HG03342 (cell line): Measurements from ENCODE around the gene GSAP.
"Not testable (repeated sequence)": the region's sequence is repeated elsewhere in the genome, so short reads cannot be mapped to it uniquely, and the experiment has no call there.

Experiments
- ATAC-seq: cut with Tn5 transposase; IDR thresholded peaks from one replicate; pipeline ENCODE4 v1.9.1; 2021; ENCODE audit warnings: mild to moderate bottlenecking, moderate library complexity; ENCODE audit not compliant: unreplicated experiment

The GSAP gene

GRCh38 chr7:77360969-77361368 lies 55.2 kb downstream of the GSAP start:
- ATAC-seq, result no peak

GRCh38 chr7:77360104-77360503 lies 56.0 kb downstream of the GSAP start:
- no peak for ATAC-seq

- ATAC-seq, result no peak
Measured at GRCh38 chr7:77359599-77359998, 56.5 kb downstream of the GSAP start.

GRCh38 chr7:77354914-77355313 lies 61.2 kb downstream of the GSAP start:
- ATAC-seq, result no peak

GRCh38 chr7:77354484-77354883 lies 61.7 kb downstream of the GSAP start:
- no peak for ATAC-seq

- ATAC-seq, result no peak
Measured at GRCh38 chr7:77353911-77354310, 62.2 kb downstream of the GSAP start.

- ATAC-seq, result no peak
Measured at GRCh38 chr7:77353407-77353721, 62.8 kb downstream of the GSAP start.

- ATAC-seq, result no peak
Measured at GRCh38 chr7:77352665-77353406, 63.3 kb downstream of the GSAP start.

GRCh38 chr7:77351539-77352004 lies 64.6 kb downstream of the GSAP start:
- ATAC-seq, result peak; percentile 92

- ATAC-seq, result no peak
Measured at GRCh38 chr7:77349141-77349540, 67.0 kb downstream of the GSAP start.

GRCh38 chr7:77348371-77348813 lies 67.8 kb downstream of the GSAP start:
- no peak for ATAC-seq

GRCh38 chr7:77346441-77346840 lies 69.7 kb downstream of the GSAP start:
- no peak for ATAC-seq

GRCh38 chr7:77345426-77345825 lies 70.7 kb downstream of the GSAP start:
- not testable (repeated sequence) for ATAC-seq

- no peak for ATAC-seq
Measured at GRCh38 chr7:77339726-77340125, 76.4 kb downstream of the GSAP start.

GRCh38 chr7:77338883-77339629 lies 77.1 kb downstream of the GSAP start:
- no peak for ATAC-seq

GRCh38 chr7:77338260-77338659 lies 77.9 kb downstream of the GSAP start:
- no peak for ATAC-seq

- ATAC-seq, result no peak
Measured at GRCh38 chr7:77337456-77337990, 78.6 kb downstream of the GSAP start.

- ATAC-seq, result no peak
Measured at GRCh38 chr7:77335581-77335980, 80.6 kb downstream of the GSAP start.

- not testable (repeated sequence) for ATAC-seq
Measured at GRCh38 chr7:77334039-77334438, 82.1 kb downstream of the GSAP start.

- ATAC-seq, result peak; percentile 67
Measured at GRCh38 chr7:77331938-77332695, 84.0 kb downstream of the GSAP start.

- ATAC-seq, result peak; percentile 62
Measured at GRCh38 chr7:77330169-77330882, 85.8 kb downstream of the GSAP start.
